HG03095 (cell line): ENCODE measurements around the gene FNDC11.
"Not testable (repeated sequence)": the region's sequence is repeated elsewhere in the genome, so short reads cannot be mapped to it uniquely, and the experiment has no call there.

Source experiments
- ATAC-seq: cut with Tn5 transposase; IDR thresholded peaks from one replicate; pipeline ENCODE4 v1.9.1; 2021; ENCODE audit warnings: moderate library complexity; ENCODE audit not compliant: unreplicated experiment

The FNDC11 gene

GRCh38 chr20:63565699-63566335 is 11.9 kb downstream of the FNDC11 start:
- ATAC-seq = no peak

- no peak for ATAC-seq
Measured at GRCh38 chr20:63566395-63567135, 12.6 kb downstream of the FNDC11 start.

GRCh38 chr20:63567136-63567385 is 13.1 kb downstream of the FNDC11 start:
- no peak for ATAC-seq

GRCh38 chr20:63567386-63568169 is 13.6 kb downstream of the FNDC11 start:
- peak; percentile 60 for ATAC-seq

GRCh38 chr20:63568170-63568981 is 14.4 kb downstream of the FNDC11 start:
- ATAC-seq = no peak

GRCh38 chr20:63568986-63569949 is 15.3 kb downstream of the FNDC11 start:
- no peak for ATAC-seq

- ATAC-seq = no peak
Measured at GRCh38 chr20:63570281-63571086, 16.5 kb downstream of the FNDC11 start.

- ATAC-seq = not testable (repeated sequence)
Measured at GRCh38 chr20:63571087-63571478, 17.1 kb downstream of the FNDC11 start.

GRCh38 chr20:63572071-63572787 is 18.3 kb downstream of the FNDC11 start:
- no peak for ATAC-seq

GRCh38 chr20:63572788-63573646 is 19.1 kb downstream of the FNDC11 start:
- ATAC-seq = no peak

- ATAC-seq = no peak
Measured at GRCh38 chr20:63573647-63574131, 19.7 kb downstream of the FNDC11 start.

GRCh38 chr20:63574156-63574828 is 20.3 kb downstream of the FNDC11 start, which contains the start of gene HELZ2:
Gene HELZ2 (minus strand): TSS chr20:63574239. CDS start chr20:63572385, 1,854 bp downstream.
- ATAC-seq = no peak

GRCh38 chr20:63574829-63575743 is 21.1 kb downstream of the FNDC11 start:
- no peak for ATAC-seq

- no peak for ATAC-seq
Measured at GRCh38 chr20:63576311-63576710, 22.4 kb downstream of the FNDC11 start.

- no peak for ATAC-seq
Measured at GRCh38 chr20:63577317-63577894, 23.4 kb downstream of the FNDC11 start.
